T47D (cell line): ENCODE measurements around the gene RCBTB1.

ENCODE experiments used
- DNase-seq, 2 experiments: peaks; one replicate each; pipeline versions ENCODE4 v3.0.0 to v3.0.0-alpha.2; 2011 to 2012; ENCODE audit warnings: low read depth in 1 of 2, low spot score in 1 of 2
- JUND ChIP-seq: IDR thresholded peaks from 2 replicates; pipeline ENCODE4 v1.6.1; 2012; ENCODE audit warnings: low read depth
- in situ Hi-C: cut with HindIII; loops from 2 replicates; pipeline ENCODE4 v1.10.0; 2016; ENCODE audit warnings: low sequenced_read_pairs, low pct_unique_long_range_greater_than_20kb

Gene RCBTB1

GRCh38 chr13:49536144-49536873 lies 49.0 kb downstream of the RCBTB1 start:
- TF ChIP-seq JUND: no peak
- no peak for DNase-seq
- in situ Hi-C loops: no loop called here

- no peak for TF ChIP-seq JUND
- DNase-seq: no peak
- in situ Hi-C loops: no loop called here
These were observed 51.6 kb downstream of the RCBTB1 start for GRCh38 chr13:49533591-49534269.

GRCh38 chr13:49533011-49533410 lies 52.3 kb downstream of the RCBTB1 start:
- in situ Hi-C loops: no loop called here
- DNase-seq: no peak
- no peak for TF ChIP-seq JUND

GRCh38 chr13:49532593-49532992 lies 52.8 kb downstream of the RCBTB1 start:
- in situ Hi-C loops: no loop called here
- TF ChIP-seq JUND: no peak
- no peak for DNase-seq

GRCh38 chr13:49530457-49530856 lies 54.9 kb downstream of the RCBTB1 start:
- TF ChIP-seq JUND: no peak
- DNase-seq: no peak
- in situ Hi-C loops: no loop called here

GRCh38 chr13:49528161-49528560 lies 57.2 kb downstream of the RCBTB1 start:
- TF ChIP-seq JUND: no peak
- in situ Hi-C loops: no loop called here
- no peak for DNase-seq

GRCh38 chr13:49527123-49527522 lies 58.2 kb downstream of the RCBTB1 start:
- TF ChIP-seq JUND: no peak
- DNase-seq: no peak
- in situ Hi-C loops: no loop called here

GRCh38 chr13:49524740-49525501 lies 60.4 kb downstream of the RCBTB1 start:
- in situ Hi-C loops: no loop called here
- no peak for TF ChIP-seq JUND
- DNase-seq: no peak

GRCh38 chr13:49521224-49521623 lies 64.1 kb downstream of the RCBTB1 start:
- in situ Hi-C loops: no loop called here
- TF ChIP-seq JUND: no peak
- DNase-seq: no peak

- no peak for DNase-seq
- in situ Hi-C loops: no loop called here
- TF ChIP-seq JUND: no peak
These were observed 67.9 kb downstream of the RCBTB1 start for GRCh38 chr13:49517461-49517860.

GRCh38 chr13:49516467-49516866 lies 68.9 kb downstream of the RCBTB1 start:
- DNase-seq: no peak
- no peak for TF ChIP-seq JUND
- in situ Hi-C loops: no loop called here

- DNase-seq: no peak
- TF ChIP-seq JUND: no peak
- in situ Hi-C loops: no loop called here
These were observed 72.8 kb downstream of the RCBTB1 start for GRCh38 chr13:49512578-49512977.

- in situ Hi-C loops: no loop called here
- no peak for TF ChIP-seq JUND
- no peak for DNase-seq
These were observed 81.4 kb downstream of the RCBTB1 start for GRCh38 chr13:49503951-49504350.
